Peyer's patch (tissue), 4 donors: Measurements from ENCODE around the gene NCKAP5. TPM values are rescaled to one million over a fixed set of nuclear protein-coding genes. Genes with fewer than 3 reads are reported as not detected.

Source experiments
- DNase-seq, 3 donors: peaks; one replicate each; pipeline ENCODE4 v3.0.0-alpha.2; 2017 to 2019
- H3K27ac ChIP-seq, 4 donors: fragments of 200-600 bp; sonication (generic); one replicate each; pipeline ENCODE4 v1.5.1; 2016 to 2019
- H3K27me3 ChIP-seq, 2 donors: fragments of 200-600 bp; sonication (generic); one replicate each; pipeline ENCODE4 v1.5.1; 2019
- H3K36me3 ChIP-seq, 3 donors: fragments of 200-600 bp; sonication (generic); one replicate each; pipeline ENCODE4 v1.5.1; 2016 to 2019
- H3K4me1 ChIP-seq, 4 donors: fragments of 200-600 bp; sonication (generic); one replicate each; pipeline ENCODE4 v1.5.1; 2016 to 2019
- H3K4me3 ChIP-seq, 4 donors: fragments of 200-600 bp; sonication (generic); 1 replicate in 3 of 4; 2 replicates in 1 of 4; pipeline ENCODE4 v1.5.1; 2016 to 2019; ENCODE audit warnings: mild to moderate bottlenecking in 1 of 4
- H3K9me3 ChIP-seq, 4 donors: fragments of 200-600 bp; sonication (generic); one replicate each; pipeline ENCODE4 v1.5.1; 2016 to 2019; ENCODE audit warnings: mild to moderate bottlenecking in 1 of 4
- CTCF ChIP-seq, 6 experiments: fragments of 450-650 bp in 4 of 6; fragments of 200-600 bp in 2 of 6; sonication (generic) in 1 of 6; IDR thresholded peaks; one replicate each; pipeline ENCODE4 v1.5.1; 2017 to 2019; ENCODE audit warnings: antibody characterized with exemption in 6 of 6, mild to moderate bottlenecking in 3 of 6, moderate library complexity in 1 of 6
- POLR2A ChIP-seq, 2 donors: fragments of 450-650 bp; IDR thresholded peaks; one replicate each; pipeline ENCODE4 v1.5.1; 2017; ENCODE audit warnings: antibody characterized with exemption in 2 of 2, mild to moderate bottlenecking in 2 of 2, moderate library complexity in 2 of 2
- total RNA-seq, 4 donors: library from RNA; depleted of rRNA; stranded (reverse); fragments of >200 nt; gene quantifications; one replicate each; pipeline ENCODE4 v1.1.0, GENCODE V29; 2016

The NCKAP5 gene
- total RNA-seq, 4 donors from 2014 or later: 9.1 to 28.5 (median 22.5) TPM

- no peak overlapping the region for H3K27ac ChIP-seq
- no peak overlapping the region for H3K4me3 ChIP-seq
- H3K36me3 ChIP-seq: no peaks in the 10 kb centered on the region
- H3K27me3 ChIP-seq: no peaks in the 10 kb centered on the region
- no peaks in the 10 kb centered on the region for H3K9me3 ChIP-seq
- no peak for TF ChIP-seq POLR2A (IDR thresholded peaks at IDR 0.05)
- no peak for TF ChIP-seq CTCF (IDR thresholded peaks at IDR 0.05)
- no peak for DNase-seq
- peaks cover 0 to 16% (median 0%) of the 10 kb centered on the region in 4 donors for H3K4me1 ChIP-seq
These were observed 149.6 kb downstream of the NCKAP5 start for GRCh38 chr2:133418671-133419070.

GRCh38 chr2:133418021-133418420 lies 150.2 kb downstream of the NCKAP5 start:
- H3K9me3 ChIP-seq: no peaks in the 10 kb centered on the region
- no peaks in the 10 kb centered on the region for H3K27me3 ChIP-seq
- DNase-seq: no peak
- no peak for TF ChIP-seq CTCF (IDR thresholded peaks at IDR 0.05)
- TF ChIP-seq POLR2A (IDR thresholded peaks at IDR 0.05): no peak
- H3K36me3 ChIP-seq: no peaks in the 10 kb centered on the region
- H3K27ac ChIP-seq: no peak overlapping the region
- H3K4me1 ChIP-seq: peaks cover 0 to 16% (median 0%) of the 10 kb centered on the region in 4 donors
- no peak overlapping the region for H3K4me3 ChIP-seq

- Histone ChIP-seq H3K36me3 (no peaks in the 10 kb centered on the region), H3K27me3 (no peaks in the 10 kb centered on the region), H3K4me3 (no peak overlapping the region), H3K27ac (no peak overlapping the region), H3K4me1 (peaks cover 0 to 15% (median 0%) of the 10 kb centered on the region in 4 donors), H3K9me3 (no peaks in the 10 kb centered on the region)
- DNase-seq: no peak
- TF ChIP-seq POLR2A (IDR thresholded peaks at IDR 0.05): no peak
- no peak for TF ChIP-seq CTCF (IDR thresholded peaks at IDR 0.05)
These were observed 150.8 kb downstream of the NCKAP5 start for GRCh38 chr2:133417415-133417814.

- no peaks in the 10 kb centered on the region for H3K27me3 ChIP-seq
- DNase-seq: no peak
- H3K27ac ChIP-seq: no peak overlapping the region
- no peaks in the 10 kb centered on the region for H3K36me3 ChIP-seq
- no peak overlapping the region for H3K4me3 ChIP-seq
- TF ChIP-seq CTCF (IDR thresholded peaks at IDR 0.05): no peak
- no peak for TF ChIP-seq POLR2A (IDR thresholded peaks at IDR 0.05)
- H3K4me1 ChIP-seq: peaks cover 0 to 8% (median 0%) of the 10 kb centered on the region in 4 donors
- H3K9me3 ChIP-seq: no peaks in the 10 kb centered on the region
These were observed 151.5 kb downstream of the NCKAP5 start for GRCh38 chr2:133416736-133417135.

GRCh38 chr2:133416146-133416545 lies 152.1 kb downstream of the NCKAP5 start:
- Histone ChIP-seq H3K27me3 (no peaks in the 10 kb centered on the region), H3K9me3 (no peaks in the 10 kb centered on the region), H3K4me1 (peaks cover 0 to 2% (median 0%) of the 10 kb centered on the region in 4 donors), H3K36me3 (no peaks in the 10 kb centered on the region), H3K27ac (no peak overlapping the region), H3K4me3 (no peak overlapping the region)
- DNase-seq: no peak
- TF ChIP-seq POLR2A (IDR thresholded peaks at IDR 0.05) (no peak), CTCF (IDR thresholded peaks at IDR 0.05) (no peak)
